ENCODE measurements around the gene CNPY1. TPM values are rescaled to one million over a fixed set of nuclear protein-coding genes. Genes with fewer than 3 reads are reported as not detected.

Gene CNPY1
- total and polyA plus RNA-seq, 9 of the 15 experiments (the other 6 are each of a cell fraction or from before 2014, with no cell fraction given): not detected

- H3K9me3 ChIP-seq (replicated peaks; ENCODE audit: control insufficient read depth, insufficient read depth, low read depth, low read length): no peaks in the 10 kb centered on the region
- peaks cover 5% of the 10 kb centered on the region for H3K9me1 ChIP-seq (ENCODE audit: control insufficient read depth, insufficient read depth, low read length)
- no peak overlapping the region for H3K4me2 ChIP-seq (ENCODE audit: insufficient read depth, low read length)
- peaks cover 13% of the 10 kb centered on the region for H4K20me1 ChIP-seq (replicated peaks; ENCODE audit: control insufficient read depth, insufficient read depth, low read length)
- ATAC-seq: no peak
- no peak overlapping the region for H3K4me3 ChIP-seq
- ChIA-PET POLR2A (no interaction called here), CTCF (ENCODE audit: low intra/inter-chr PET ratio) (no interaction called here)
- DNase-seq (ENCODE audit: extremely low read depth in 1 of 4, low spot score in 3 of 4): no peak
- no peak for FAIRE-seq
- in situ Hi-C loops (cut with MboI): no loop called here
- BruUV-seq (replicated peaks): no TSS peak
- H3K79me2 ChIP-seq (ENCODE audit: control insufficient read depth, insufficient read depth, low read length): no peaks in the 10 kb centered on the region
- TF ChIP-seq BRD4 (IDR thresholded peaks at IDR 0.05): no peak
- TF ChIP-seq THRB (CRISPR knock-in tag; conservative IDR thresholded peaks at IDR 0.05): no peak
- TF ChIP-seq CTCF (IDR thresholded peaks at IDR 0.05 in 2 of 3, conservative IDR thresholded peaks at IDR 0.05 in 1 of 3; ENCODE audit: insufficient read depth in 2 of 3, low read depth in 1 of 3, low read length in 3 of 3): no peak
- no peak for TF ChIP-seq RBM15 (IDR thresholded peaks at IDR 0.05; ENCODE audit: insufficient read depth, low read length)
- no peak for TF ChIP-seq DMBX1 (CRISPR knock-in tag; IDR thresholded peaks at IDR 0.05; ENCODE audit: borderline replicate concordance)
- TF ChIP-seq CBFA2T3 (IDR thresholded peaks at IDR 0.05): no peak
- no peak for TF ChIP-seq E4F1 (CRISPR knock-in tag; IDR thresholded peaks at IDR 0.05; ENCODE audit: borderline replicate concordance)
- no peak for TF ChIP-seq ZBTB2 (IDR thresholded peaks at IDR 0.05)
- no peak for TF ChIP-seq NFATC3 (IDR thresholded peaks at IDR 0.05)
- TF ChIP-seq ETV5 (CRISPR knock-in tag; IDR thresholded peaks at IDR 0.05; ENCODE audit: low read depth): no peak
- H3K27me3 ChIP-seq (ENCODE audit: control insufficient read depth in 2 of 2, insufficient read depth in 2 of 2, low read length in 2 of 2): peaks cover 72 to 81% of the 10 kb centered on the region in 2 experiments
- H3K4me1 ChIP-seq (replicated peaks in 1 of 2; ENCODE audit: control insufficient read depth in 2 of 2, insufficient read depth in 2 of 2, low read length in 2 of 2): peaks cover 0 to 16% of the 10 kb centered on the region in 2 experiments; a peak in 3 of 5 replicates
- intact Hi-C loops (cut with micrococcal nuclease): no loop called here
- no peaks in the 10 kb centered on the region for H3K36me3 ChIP-seq (ENCODE audit: control insufficient read depth, insufficient read depth, low read length)
- H3K9ac ChIP-seq (ENCODE audit: insufficient read depth in 1 of 2, low read depth in 2 of 2, low read length in 2 of 2): no peak overlapping the region
- 2% methylated on average over 8 of the region's 8 CpGs for WGBS (ENCODE audit: insufficient coverage, low coverage, missing lambda C conversion rate)
- H3K27ac ChIP-seq (ENCODE audit: extremely low read depth, low read depth, low read length): no peak overlapping the region
- H2AFZ ChIP-seq (ENCODE audit: low read depth, low read length): no peak overlapping the region
Measured at GRCh38 chr7:155536451-155536850, 9.9 kb downstream of the CNPY1 start.

Measured in K562 (cell line).